Transverse colon (tissue), 4 donors: ENCODE results near the gene CTDSP2. TPM values are rescaled to one million over a fixed set of nuclear protein-coding genes. Genes with fewer than 3 reads are reported as not detected.

ENCODE experiments used
- DNase-seq: peaks from one replicate; pipeline ENCODE4 v3.0.0-alpha.2; 2019
- H3K27ac ChIP-seq, 4 donors: fragments of 200-600 bp; sonication (generic); 2 replicates each; pipeline ENCODE4 v1.5.1; 2016 to 2018; ENCODE audit warnings: inconsistent platforms in 4 of 4
- H3K27me3 ChIP-seq: fragments of 200-600 bp; sonication (generic); 2 replicates; pipeline ENCODE4 v1.5.1; 2017; ENCODE audit warnings: inconsistent platforms
- H3K36me3 ChIP-seq, 4 donors: fragments of 200-600 bp; sonication (generic); 2 replicates each; pipeline ENCODE4 v1.5.1; 2017 to 2019; ENCODE audit warnings: inconsistent platforms in 4 of 4
- H3K4me1 ChIP-seq, 4 donors: fragments of 200-600 bp; sonication (generic); 2 replicates each; pipeline ENCODE4 v1.5.1; 2017 to 2020; ENCODE audit warnings: inconsistent platforms in 4 of 4
- H3K4me3 ChIP-seq, 4 donors: fragments of 200-600 bp; sonication (generic); 1 replicate in 1 of 4; 2 replicates in 3 of 4; pipeline versions ENCODE4 v1.5.1 to v1.6.1; 2017 to 2019; ENCODE audit warnings: inconsistent platforms in 4 of 4
- H3K9me3 ChIP-seq, 2 donors: fragments of 200-600 bp; sonication (generic); 2 replicates each; pipeline ENCODE4 v1.5.1; 2017 to 2019; ENCODE audit warnings: inconsistent platforms in 2 of 2
- CTCF ChIP-seq, 5 experiments: fragments of 200-600 bp in 3 of 5; fragments of 450-650 bp in 2 of 5; sonication (generic) in 3 of 5; IDR thresholded peaks; 1 replicate in 2 of 5; 2 replicates in 3 of 5; pipeline ENCODE4 v1.5.1; 2016 to 2017; ENCODE audit warnings: antibody characterized with exemption in 5 of 5, inconsistent platforms in 3 of 5, mild to moderate bottlenecking in 2 of 5, moderate library complexity in 1 of 5
- EP300 ChIP-seq: sonication (generic); formaldehyde crosslinking; IDR thresholded peaks from one replicate; pipeline ENCODE4 v1.6.1; 2017; ENCODE audit warnings: antibody characterized with exemption, low read depth
- POLR2A ChIP-seq: fragments of 450-650 bp; IDR thresholded peaks from one replicate; pipeline ENCODE4 v1.6.1; 2016; ENCODE audit warnings: antibody characterized with exemption, mild to moderate bottlenecking, moderate library complexity
- POLR2AphosphoS5 ChIP-seq, 3 donors: sonication (generic); formaldehyde crosslinking; IDR thresholded peaks; one replicate each; pipeline ENCODE4 v1.6.1; 2016; ENCODE audit warnings: antibody characterized with exemption in 3 of 3
- WGBS, 2 donors: methylation state at CpG; one replicate each; pipeline ENCODE4 v1.1.5; 2018; ENCODE audit warnings: low coverage in 1 of 2; 5-methylcytosine and 5-hydroxymethylcytosine counted together
- in situ Hi-C, 4 donors: fragments of 200-750 bp; cut with MboI; loops; one replicate each; pipeline versions ENCODE4 v1.15.0 to v1.15.1; 2017; ENCODE audit warnings: low sequenced_read_pairs in 3 of 4, low pct_ligation_motif_present in 1 of 4, low pct_unique_long_range_greater_than_20kb in 1 of 4
- intact Hi-C: fragments of 100-400 bp; cut with DNase I; formaldehyde crosslinking; loops from one replicate; pipeline ENCODE4 v1.15.1; 2023; ENCODE audit warnings: low total_unique reads
- total RNA-seq, 4 donors: library from RNA; depleted of rRNA; stranded (reverse); fragments of >200 nt; gene quantifications; one replicate each; pipeline ENCODE4 v1.1.0, GENCODE V29; 2016

Gene CTDSP2
- total RNA-seq, 4 donors from 2014 or later = 174 to 268 (median 231) TPM

GRCh38 chr12:57837864-57838562, 8.5 kb downstream of the CTDSP2 start:
- Histone ChIP-seq H3K9me3 (no peaks in the 10 kb centered on the region), H3K36me3 (no peaks in the 10 kb centered on the region), H3K27me3 (no peaks in the 10 kb centered on the region), H3K4me3 (no peak overlapping the region), H3K27ac (peak overlapping the region; percentile 69 to 98 (median 90)), H3K4me1 (peaks cover 95 to 100% (median 99%) of the 10 kb centered on the region in 4 donors)
- 11 to 18% methylated on average over 3 to 5 of the region's 5 CpGs for WGBS, 2 donors
- TF ChIP-seq POLR2A = no peak
- TF ChIP-seq POLR2AphosphoS5 (IDR thresholded peaks at IDR 0.05) = no peak
- no peak for TF ChIP-seq EP300
- no peak for TF ChIP-seq CTCF (IDR thresholded peaks at IDR 0.05)
- intact Hi-C loops = no loop called here
- DNase-seq = no peak
- in situ Hi-C loops = loop anchor here in 1 of 4 donors (10.0 kb wide), 1 partner anchor 67 kb away; no protein-coding TSS in a partner anchor

GRCh38 chr12:57836442-57837375, 9.8 kb downstream of the CTDSP2 start:
- in situ Hi-C loops (loop anchor here in 1 of 4 donors (10.0 kb wide), 1 partner anchor 68 kb away; no protein-coding TSS in a partner anchor), intact Hi-C loops (no loop called here)
- TF ChIP-seq EP300 = no peak
- TF ChIP-seq CTCF (IDR thresholded peaks at IDR 0.05) = no peak
- TF ChIP-seq POLR2A = no peak
- no peak for TF ChIP-seq POLR2AphosphoS5 (IDR thresholded peaks at IDR 0.05)
- no peaks in the 10 kb centered on the region for H3K9me3 ChIP-seq
- no peaks in the 10 kb centered on the region for H3K36me3 ChIP-seq
- H3K4me1 ChIP-seq = peaks cover 96 to 100% (median 98%) of the 10 kb centered on the region in 4 donors
- WGBS, 2 donors = 0 to 5% methylated on average over 3 to 13 of the region's 13 CpGs
- peak; percentile 71 for DNase-seq
- peak overlapping the region in 1 of 4 donors; percentile 13 for H3K4me3 ChIP-seq
- no peaks in the 10 kb centered on the region for H3K27me3 ChIP-seq
- peak overlapping the region; percentile 69 to 98 (median 90) for H3K27ac ChIP-seq

DNA sequence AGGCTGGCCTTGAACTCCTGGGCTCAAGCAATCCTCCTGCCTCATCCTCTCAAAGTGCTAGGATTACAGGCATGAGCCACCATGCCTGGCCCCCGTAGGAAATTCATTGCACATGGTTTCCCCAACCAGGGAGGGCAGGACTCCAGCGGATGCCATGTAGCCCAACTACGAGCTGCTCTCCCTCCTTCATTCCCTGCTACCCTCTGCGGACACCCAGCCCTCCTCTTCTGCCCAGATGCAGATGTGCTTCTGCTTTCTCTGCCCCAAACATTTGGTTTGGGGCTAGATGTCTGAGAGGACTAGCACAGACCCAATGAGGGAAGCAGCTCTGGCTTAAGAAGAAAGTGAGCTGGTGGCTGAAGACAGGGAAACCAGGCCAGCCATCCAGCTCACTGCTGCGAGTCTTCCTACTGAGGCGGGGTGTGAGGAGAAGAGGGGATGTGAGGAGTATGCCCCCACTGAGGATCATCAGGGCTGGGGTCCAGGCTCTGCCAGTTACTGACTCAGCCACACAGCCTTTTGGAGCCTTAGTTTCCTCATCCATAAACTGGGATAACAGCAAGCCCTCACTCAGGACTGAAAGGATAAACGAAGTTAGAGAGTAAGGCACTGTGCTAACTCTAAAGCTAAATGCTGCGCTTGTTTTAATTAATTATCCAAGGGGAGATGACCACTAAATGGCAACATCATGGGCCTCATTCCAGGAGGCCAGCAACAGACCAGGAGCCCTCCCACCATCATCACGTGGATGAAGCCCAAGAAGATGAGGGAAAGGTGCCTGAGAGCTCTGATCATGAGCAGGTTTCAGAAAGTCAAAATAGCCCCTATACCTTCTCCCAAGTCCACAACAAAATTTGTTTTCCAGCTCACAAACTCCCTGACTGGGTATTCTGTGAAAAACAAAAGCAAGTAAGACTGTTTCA, 10.9 kb downstream of the CTDSP2 start:
- peaks cover 93 to 100% (median 97%) of the 10 kb centered on the region in 4 donors for H3K4me1 ChIP-seq
- H3K27ac ChIP-seq = peak overlapping the region; percentile 69 to 98 (median 90)
- H3K9me3 ChIP-seq = no peaks in the 10 kb centered on the region
- no peak for DNase-seq
- TF ChIP-seq CTCF (IDR thresholded peaks at IDR 0.05) (no peak), POLR2A (no peak)
- intact Hi-C loops = no loop called here
- WGBS, 2 donors = 57 to 100% methylated on average over 1 to 9 of the region's 9 CpGs
- peak overlapping the region in 1 of 4 donors; percentile 13 for H3K4me3 ChIP-seq
- no peaks in the 10 kb centered on the region for H3K36me3 ChIP-seq
- H3K27me3 ChIP-seq = no peaks in the 10 kb centered on the region
- in situ Hi-C loops = loop anchor here in 1 of 4 donors (10.0 kb wide), 1 partner anchor 69 kb away; no protein-coding TSS in a partner anchor
